Measurements from ENCODE around the gene HNRNPUL2.
"Not testable (repeated sequence)": the region's sequence is repeated elsewhere in the genome, so short reads cannot be mapped to it uniquely, and the experiment has no call there.

HNRNPUL2 gene

GRCh38 chr11:62703921-62704320 lies 23.3 kb downstream of the HNRNPUL2 start:
- DNase-seq (ENCODE audit: low read depth), result not testable (repeated sequence)

- no peak for DNase-seq (ENCODE audit: low read depth)
These were observed 25.0 kb downstream of the HNRNPUL2 start for GRCh38 chr11:62702246-62702645.

- peak; percentile 64 for DNase-seq (ENCODE audit: low read depth)
These were observed 32.6 kb downstream of the HNRNPUL2 start for GRCh38 chr11:62694455-62695167.

GRCh38 chr11:62693624-62694023 lies 33.6 kb downstream of the HNRNPUL2 start:
- DNase-seq (ENCODE audit: low read depth), result not testable (repeated sequence)

GRCh38 chr11:62689421-62690183 lies 37.7 kb downstream of the HNRNPUL2 start, which contains the start of gene LRRN4CL:
Gene LRRN4CL (minus strand): TSS chr11:62689530. CDS start chr11:62688508, 1,022 bp downstream.
- DNase-seq (ENCODE audit: low read depth), result no peak

GRCh38 chr11:62688491-62688890 lies 38.8 kb downstream of the HNRNPUL2 start:
- no peak for DNase-seq (ENCODE audit: low read depth)

- DNase-seq (ENCODE audit: low read depth), result no peak
These were observed 39.5 kb downstream of the HNRNPUL2 start for GRCh38 chr11:62687508-62688396.

- DNase-seq (ENCODE audit: low read depth), result no peak
These were observed 44.7 kb downstream of the HNRNPUL2 start for GRCh38 chr11:62682518-62682917.

- DNase-seq (ENCODE audit: low read depth), result peak; percentile 23
These were observed 46.4 kb downstream of the HNRNPUL2 start for GRCh38 chr11:62680825-62681240.

GRCh38 chr11:62678770-62679696 lies 48.2 kb downstream of the HNRNPUL2 start, which contains the start of gene UBXN1:
Gene UBXN1 (minus strand): TSS chr11:62679073. CDS start chr11:62678923, 150 bp downstream.
- peak; percentile 85 for DNase-seq (ENCODE audit: low read depth)

GRCh38 chr11:62678433-62678769 lies 48.9 kb downstream of the HNRNPUL2 start:
- DNase-seq (ENCODE audit: low read depth), result no peak

- no peak for DNase-seq (ENCODE audit: low read depth)
These were observed 49.5 kb downstream of the HNRNPUL2 start for GRCh38 chr11:62677714-62678113.

- DNase-seq (ENCODE audit: low read depth), result no peak
These were observed 50.1 kb downstream of the HNRNPUL2 start for GRCh38 chr11:62677156-62677555.

- DNase-seq (ENCODE audit: low read depth), result no peak
These were observed 50.6 kb downstream of the HNRNPUL2 start for GRCh38 chr11:62676698-62677097.

GRCh38 chr11:62675415-62675814 lies 51.8 kb downstream of the HNRNPUL2 start:
- DNase-seq (ENCODE audit: low read depth), result not testable (repeated sequence)

GRCh38 chr11:62673196-62673525 lies 54.1 kb downstream of the HNRNPUL2 start:
- DNase-seq (ENCODE audit: low read depth), result no peak

GRCh38 chr11:62671608-62672389 lies 55.5 kb downstream of the HNRNPUL2 start, which contains the start of the genes LBHD1 and UQCC3:
Gene LBHD1 (minus strand): TSS chr11:62672267. CDS start chr11:62670031, 2,236 bp downstream.
Gene UQCC3 (plus strand): TSS chr11:62671673. CDS start chr11:62671746, 73 bp downstream.
- DNase-seq (ENCODE audit: low read depth), result peak; percentile 84

GRCh38 chr11:62671236-62671607 lies 56.0 kb downstream of the HNRNPUL2 start:
- no peak for DNase-seq (ENCODE audit: low read depth)

GRCh38 chr11:62669420-62670161 lies 57.7 kb downstream of the HNRNPUL2 start:
- DNase-seq (ENCODE audit: low read depth), result no peak
